Superior temporal gyrus (tissue), 1 donor: ENCODE measurements around the gene ATPAF2.

Experiments
- DNase-seq: peaks from one replicate; pipeline ENCODE4 v3.0.0-alpha.2; 2016; ENCODE audit errors: extremely low spot score

Gene ATPAF2

DNA sequence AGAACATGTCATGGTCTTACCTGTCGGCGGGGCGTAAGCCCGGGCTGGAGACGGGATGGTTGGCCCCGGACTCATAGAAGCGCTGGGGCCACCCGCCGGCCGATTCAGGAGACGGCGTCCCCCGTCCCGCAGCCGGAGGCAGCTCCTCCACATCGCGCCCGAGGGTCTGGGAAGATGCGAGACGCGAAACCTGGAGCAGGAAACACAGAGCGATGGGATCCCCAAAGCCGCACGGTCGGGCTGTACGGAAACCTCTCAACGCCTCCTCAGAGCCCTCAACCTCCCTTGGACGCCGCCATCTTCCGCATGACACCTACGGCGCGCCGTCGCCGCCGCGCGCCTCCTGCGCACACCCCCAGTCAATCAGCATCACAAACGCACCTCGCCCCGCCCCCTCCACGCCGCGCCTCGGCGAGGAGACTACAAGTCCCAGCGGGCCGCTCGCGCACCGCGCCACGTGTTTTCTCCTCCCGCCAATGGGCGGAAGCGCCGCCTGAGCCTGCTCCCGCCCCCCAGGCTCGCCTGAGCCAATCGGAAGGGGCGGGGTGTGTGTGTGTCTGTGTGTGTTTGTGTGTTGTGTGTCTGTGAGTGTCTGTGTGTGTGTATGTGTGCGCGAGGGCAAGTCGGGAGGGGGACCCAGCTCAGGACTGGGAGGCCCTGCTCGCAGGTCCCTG, at the start of gene ATPAF2, which contains the start of gene GID4:
TSS of gene ATPAF2 (minus strand) at position 308 of the 674 bp plus-strand sequence. CDS start at position 153, 155 bp downstream.
TSS of gene GID4 (plus strand) at position 548 of the 674 bp plus-strand sequence. CDS start at position 605, 57 bp downstream.
- peak; percentile 99 for DNase-seq

DNA sequence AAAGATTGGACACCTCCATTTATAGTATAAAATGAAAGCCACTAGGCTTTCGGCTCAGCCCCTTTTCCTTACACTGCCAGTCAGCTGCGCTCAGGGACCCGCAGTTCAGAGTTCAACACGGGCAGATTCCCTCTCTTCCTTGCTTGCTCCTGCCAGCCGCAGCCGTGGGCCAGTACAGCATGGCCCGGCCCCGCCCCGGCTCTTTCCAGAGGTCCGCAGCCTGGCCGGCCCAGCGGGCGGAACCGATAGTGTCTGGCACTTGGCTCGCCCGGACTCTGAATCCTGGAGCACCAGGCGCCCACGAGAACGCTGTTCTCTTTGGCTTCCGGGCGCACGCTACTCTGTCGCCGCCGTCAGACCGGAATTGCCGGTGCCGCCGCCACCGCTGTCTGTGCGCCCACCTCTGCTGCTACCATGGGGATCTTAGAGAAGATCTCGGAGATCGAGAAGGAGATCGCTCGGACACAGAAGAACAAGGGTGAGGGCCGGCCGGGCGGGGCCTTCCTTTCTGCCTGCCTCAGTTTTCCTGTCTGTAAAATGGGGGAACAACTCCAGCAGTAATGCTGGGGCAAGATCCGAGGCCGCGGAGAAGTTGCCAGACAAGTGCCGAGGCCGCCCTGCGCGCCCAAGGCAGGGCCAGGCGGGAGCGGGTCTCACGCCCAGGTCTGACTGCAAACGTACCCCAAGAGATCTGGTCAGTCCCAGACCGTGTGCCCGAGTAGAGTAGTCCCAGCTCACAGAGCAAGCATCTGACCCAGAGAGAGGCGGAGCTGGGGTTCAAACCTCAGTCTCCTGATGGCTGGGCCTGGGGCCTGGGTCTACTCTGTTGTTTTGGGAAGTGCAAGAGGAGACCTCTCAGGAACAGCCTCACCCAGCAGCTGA, 48.9 kb upstream of the ATPAF2 start, which contains the start of gene DRG2:
TSS of gene DRG2 (plus strand) at position 339 of the 882 bp plus-strand sequence. CDS start at position 415, 76 bp downstream.
- peak; percentile 92 for DNase-seq

DNA sequence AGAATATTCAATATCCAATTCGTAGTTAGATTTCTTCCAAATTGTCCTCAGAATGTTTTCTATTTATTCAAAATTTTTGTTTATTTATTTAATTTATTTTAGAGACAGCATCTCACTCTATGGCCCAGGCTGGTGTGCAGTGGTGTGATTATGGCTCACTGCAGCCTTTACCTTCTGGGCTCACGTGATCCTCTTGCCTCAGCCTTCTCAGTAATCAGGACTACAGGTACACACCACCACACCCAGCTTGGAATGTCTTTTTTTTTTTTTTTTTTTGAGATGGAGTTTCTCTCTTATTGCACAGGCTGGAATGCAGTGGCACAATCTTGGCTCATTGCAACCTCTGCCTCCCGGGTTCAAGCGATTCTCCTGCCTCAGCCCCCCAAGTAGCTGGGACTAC, 45.3 kb upstream of the ATPAF2 start:
- no peak for DNase-seq

DNA sequence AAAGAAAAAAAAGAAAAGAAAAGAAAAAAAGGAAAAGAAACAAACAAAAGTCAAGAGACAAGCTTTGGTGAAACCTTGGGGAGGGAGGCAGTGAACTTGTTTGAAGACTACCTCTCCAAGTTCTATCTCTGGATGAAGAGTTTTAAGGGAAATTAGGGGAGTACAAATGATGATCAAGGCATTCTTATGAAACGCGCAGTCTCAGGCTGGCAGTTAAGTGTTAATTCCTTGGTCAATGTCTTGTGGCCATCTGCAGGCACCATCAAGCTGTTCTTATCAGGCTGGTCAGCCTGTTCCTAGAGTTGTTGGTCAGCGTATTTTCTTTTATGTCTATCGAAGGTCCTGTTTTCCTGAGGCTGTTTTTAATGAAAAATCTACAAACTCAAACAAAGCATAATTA, 40.6 kb upstream of the ATPAF2 start:
- DNase-seq: no peak

DNA sequence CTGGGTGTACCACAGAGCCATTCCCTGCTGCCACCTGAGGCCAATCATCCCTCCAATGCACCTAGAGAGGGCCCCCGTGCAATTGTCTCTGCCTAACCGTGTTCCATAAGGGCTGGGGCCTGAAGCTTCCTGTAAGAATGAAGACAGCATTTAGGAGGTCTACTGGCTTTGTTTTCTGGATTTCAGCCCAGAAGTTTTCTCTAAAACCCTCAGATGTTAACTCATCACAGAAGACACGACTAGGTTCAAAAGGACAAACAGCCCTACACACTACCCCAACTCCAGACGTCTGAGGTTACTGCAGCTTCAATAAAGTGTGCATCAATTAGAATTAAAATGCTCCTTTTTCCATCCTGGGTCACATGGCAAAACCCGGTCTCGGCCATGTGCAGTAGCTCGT, 38.0 kb upstream of the ATPAF2 start:
- no peak for DNase-seq

DNA sequence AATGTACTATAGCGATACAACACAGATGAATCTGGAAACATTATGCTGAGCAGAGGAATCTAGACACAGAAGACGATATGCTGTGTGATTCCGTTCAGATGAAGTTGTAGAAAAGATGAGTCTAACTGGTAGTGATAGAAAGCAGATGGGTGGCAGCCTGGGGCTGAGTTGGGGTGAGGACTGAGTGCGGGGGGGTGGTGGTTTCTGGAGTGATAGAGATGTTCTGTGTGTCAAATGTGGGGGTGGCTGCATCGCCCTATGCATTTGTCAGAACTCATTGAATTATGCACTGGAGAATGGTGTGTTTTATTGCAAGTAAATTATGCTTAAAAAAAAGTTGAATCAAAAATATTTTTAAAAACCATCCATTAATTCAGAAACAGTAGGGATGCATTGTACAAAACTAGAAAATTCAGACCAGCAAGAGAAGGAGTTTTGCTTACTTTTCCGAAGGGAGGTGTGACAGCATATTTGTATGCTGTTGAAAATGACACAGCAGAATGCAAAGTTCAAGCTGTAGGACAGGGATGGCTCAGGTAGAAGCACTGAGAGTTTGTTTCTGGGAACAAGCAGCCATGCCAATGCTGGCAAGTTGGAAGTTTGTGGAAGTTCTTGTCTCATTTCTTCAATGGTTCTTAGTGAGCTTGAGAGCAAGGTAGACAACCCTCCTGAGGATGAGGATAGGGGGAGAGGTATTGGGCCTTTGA, 35.8 kb upstream of the ATPAF2 start:
- no peak for DNase-seq

DNA sequence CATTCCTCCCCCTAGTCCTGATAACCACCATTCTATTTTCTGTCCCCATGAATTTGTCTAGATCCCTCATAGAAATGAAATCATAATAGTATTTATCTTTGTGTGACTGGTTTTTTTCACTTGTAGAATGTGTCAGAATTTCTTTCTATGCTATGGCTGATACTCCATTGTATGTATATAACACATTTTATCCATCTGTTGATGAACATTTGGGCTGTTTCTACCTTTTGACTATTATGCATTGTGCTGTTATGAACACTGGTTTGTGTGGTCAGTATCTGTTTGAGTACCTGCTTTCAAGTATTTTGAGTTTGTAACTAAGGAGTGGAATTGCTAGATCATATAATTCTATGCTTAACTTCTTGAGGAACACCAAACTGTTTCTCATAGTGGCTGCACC, 32.8 kb upstream of the ATPAF2 start:
- DNase-seq: no peak

DNA sequence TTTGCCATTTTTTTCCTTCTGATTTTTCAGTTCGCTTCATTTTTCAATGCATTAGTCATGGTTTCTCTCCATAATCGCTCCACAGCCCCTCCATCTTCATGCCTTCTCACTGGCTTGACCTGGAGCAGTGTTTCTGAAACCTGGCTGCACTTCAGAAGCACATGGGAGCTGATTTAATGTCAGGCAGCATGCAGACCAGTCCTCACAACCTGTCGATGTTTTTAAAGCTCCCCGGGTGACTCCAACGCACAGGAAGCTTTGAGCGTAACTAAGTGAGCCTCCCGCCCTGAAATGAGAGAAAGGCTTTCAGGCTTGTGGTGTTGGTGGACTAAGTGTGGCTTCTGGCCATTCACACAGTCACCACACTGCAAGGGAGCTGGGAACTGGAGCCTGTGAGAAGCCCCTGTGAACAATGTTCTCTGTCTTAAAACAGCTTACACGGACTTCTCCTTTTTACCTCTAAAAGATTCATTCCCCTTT, 31.9 kb upstream of the ATPAF2 start:
- no peak for DNase-seq

DNA sequence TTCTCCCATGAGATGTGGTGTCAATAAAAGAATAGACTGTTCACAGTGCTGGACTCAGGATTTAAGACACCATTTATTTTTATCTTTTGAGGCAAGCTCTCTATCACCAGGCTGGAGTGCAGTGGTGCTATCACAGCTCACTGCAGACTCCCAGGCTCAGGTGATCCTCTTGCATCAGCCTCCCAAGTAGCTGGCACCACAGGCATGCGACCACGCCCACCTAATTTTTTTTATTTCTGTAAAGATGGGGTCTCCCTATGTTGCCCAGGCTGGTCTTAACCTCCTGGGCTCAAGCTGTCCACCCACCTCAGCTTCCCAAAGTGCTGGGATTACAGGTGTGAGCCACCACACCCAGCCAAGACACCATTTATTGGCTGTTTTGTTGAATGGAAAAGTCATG, 30.1 kb upstream of the ATPAF2 start:
- DNase-seq: no peak

DNA sequence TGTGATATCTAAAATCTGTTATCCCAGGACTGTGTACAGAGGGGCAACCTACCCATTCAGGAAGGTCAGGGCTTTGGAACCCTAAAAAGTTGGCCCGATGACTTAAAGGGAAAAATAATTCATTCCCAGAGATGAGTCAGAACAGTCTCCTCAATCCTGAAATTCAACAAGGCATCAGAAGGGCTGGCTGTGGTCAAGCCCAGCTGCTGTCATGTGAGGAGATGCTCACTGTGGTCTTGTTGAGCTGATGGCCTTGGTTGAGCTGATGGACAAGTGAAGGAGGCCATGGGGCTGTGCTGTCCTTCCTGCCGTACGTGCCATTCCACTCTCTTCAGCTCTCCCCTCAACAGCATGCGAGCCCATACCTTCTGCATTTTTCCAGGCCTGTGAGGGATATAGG, 27.9 kb upstream of the ATPAF2 start:
- no peak for DNase-seq

DNA sequence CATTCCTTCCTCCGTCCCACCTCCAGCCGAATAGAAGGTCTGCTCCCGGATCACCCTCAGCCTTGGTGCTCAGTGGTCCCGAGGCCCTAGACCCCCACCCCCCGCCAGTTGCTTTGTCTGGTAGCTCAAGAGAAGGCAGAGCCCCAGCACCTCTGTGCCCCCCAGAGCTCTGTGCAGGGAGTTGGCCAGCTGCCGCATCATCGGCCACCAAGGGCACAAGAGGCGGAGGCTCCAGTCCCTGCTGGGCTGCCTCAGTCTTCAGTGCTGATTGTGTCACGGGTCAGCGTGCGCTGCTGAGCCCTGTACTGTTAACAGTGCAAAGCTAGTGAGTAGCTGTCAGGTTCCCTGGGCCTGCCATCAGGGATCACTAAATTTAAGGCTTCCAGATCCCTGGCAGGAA, 26.6 kb upstream of the ATPAF2 start:
- no peak for DNase-seq

DNA sequence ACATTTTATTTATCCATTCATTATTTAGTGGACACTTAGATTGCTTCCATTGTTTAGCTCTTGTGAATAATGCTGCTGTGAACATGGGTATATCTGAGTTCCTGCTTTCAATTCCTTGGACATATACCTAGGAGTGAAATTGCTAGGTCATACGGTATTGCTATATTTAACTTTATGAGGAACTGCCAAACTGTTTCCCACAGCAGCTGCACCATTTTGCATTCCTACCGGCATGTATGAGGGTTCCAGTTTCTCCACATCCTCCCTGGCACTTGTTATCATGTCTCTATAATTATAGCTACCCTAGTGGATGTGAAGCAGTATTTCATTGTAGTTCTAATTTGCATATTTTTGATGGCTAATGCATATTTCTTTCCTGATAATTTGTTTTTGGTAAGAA, 25.1 kb upstream of the ATPAF2 start:
- no peak for DNase-seq

DNA sequence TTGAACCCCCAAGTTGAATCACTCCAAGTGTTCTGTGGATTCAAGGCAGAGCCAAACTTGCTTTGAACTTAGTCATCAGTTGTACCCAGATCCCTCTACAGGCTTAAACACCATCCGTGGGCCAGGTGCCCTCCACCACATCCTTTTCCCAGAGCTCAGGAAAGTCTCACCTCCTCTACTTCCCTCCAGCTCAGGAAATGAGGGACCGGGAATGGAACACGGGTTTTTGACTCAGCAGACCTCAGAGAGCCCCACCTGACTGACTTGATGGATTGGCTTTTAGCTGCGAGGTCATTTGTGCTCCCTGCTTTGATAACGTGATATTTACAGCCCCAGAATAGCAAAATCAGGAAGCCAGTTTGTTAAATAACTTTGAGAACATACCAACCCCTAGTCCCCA, 20.3 kb upstream of the ATPAF2 start:
- no peak for DNase-seq

DNA sequence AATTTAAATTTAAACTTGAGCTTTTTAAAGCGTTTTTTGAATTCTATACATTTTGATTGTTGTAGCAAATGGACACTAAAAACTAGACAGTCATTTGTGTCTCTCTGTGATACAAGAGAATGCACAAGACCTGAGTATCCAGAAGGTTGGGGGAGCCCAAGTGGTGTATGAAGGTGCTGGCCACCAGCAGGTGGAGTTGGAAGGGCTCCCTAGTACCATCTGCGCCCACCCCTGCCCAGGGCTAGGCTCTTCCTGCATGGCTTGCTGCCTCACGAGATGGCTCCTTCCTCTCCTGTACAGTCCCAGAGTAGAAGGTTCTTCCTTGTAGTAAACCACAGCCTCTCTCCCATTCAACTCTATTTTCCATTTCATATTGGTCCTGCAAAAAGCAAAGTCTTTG, 17.2 kb upstream of the ATPAF2 start:
- no peak for DNase-seq

DNA sequence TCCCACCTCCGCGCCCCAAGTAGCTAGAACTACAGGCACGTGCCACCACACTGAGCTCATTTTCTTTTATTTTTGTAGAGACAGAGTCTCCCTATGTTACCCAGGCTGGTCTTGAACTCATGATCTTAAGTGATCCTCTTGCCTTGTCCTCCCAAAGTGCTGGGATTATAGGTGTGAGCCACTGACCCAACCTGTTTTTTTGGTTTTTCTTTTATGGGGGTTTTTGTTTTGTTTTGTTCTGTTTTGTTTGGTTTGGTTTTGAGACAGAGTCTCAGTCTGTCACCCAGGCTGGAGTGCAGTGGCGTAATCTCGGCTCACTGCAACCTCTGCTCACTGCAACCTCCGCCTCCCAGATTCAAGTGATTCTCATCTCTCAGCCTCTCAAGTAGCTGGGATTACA, 16.6 kb upstream of the ATPAF2 start:
- no peak for DNase-seq

DNA sequence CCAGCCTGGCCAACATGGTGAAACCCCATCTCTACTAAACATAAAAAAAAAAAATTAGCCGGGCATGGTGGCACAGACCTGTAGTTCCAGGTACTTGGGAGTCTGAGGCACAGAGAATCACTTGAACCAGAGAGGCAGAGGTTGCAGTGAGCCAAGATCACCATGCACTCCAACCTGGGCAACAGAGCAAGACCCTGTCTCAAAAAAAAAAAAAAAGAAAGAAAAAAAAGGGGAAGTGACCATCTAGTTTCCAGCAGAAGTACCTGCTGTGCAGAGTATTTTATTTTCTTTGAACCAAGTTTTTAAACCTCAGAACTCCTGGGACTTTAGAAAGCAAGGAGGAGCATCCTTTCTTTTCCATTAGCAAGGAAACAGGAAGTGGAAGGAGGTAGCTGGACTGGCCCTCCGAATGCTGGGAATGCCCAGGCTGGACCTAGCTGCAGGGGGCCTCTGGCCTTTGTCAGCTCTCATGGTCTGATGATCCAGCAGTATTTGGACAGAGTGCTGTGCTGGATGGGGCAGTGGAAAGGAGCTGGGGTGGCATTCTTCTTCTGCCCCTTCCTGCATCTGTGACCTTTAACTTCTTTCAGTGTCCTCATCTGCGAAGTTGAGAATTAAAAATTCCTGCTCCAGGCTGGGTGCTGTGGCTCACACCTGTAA, 6.9 kb upstream of the ATPAF2 start:
- DNase-seq: no peak

DNA sequence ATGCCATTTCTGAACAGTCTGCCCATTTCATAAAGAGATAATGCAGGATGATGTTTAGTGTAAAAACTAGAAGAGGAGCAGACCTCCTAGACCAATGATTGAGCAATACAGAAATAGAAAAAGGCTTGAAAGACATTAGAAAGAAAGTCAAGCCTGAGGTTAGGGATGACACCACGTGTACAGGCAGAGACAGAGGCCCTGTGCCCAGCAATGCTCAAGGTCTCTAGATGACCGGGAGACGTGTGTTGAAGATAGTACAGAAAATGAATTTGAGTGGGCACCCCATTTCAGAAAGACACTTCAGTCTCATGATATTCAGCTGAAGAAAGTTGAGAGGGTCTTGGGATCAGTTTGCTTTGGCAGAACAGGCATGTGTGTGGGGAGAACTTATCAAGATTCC, 5.6 kb upstream of the ATPAF2 start:
- DNase-seq: no peak

DNA sequence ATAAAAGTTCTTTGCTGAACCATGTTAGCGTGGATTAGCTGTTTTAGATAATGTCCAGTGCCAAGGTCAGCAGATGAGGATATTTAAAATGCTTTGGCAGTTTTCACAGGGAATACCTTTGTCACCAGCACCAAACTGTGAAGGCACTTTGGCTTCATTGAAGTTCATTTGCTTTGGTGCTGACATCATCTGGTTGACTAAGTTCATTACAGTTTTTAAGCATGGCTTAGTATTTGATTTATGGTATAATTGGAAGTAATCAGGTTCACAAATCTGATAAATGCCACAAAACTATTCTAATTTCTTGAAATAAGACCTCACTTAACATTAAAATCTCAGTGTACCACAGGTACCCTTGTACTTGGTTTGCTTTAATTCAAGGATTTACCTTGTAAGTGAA, 4.5 kb upstream of the ATPAF2 start:
- peak; percentile 70 for DNase-seq

DNA sequence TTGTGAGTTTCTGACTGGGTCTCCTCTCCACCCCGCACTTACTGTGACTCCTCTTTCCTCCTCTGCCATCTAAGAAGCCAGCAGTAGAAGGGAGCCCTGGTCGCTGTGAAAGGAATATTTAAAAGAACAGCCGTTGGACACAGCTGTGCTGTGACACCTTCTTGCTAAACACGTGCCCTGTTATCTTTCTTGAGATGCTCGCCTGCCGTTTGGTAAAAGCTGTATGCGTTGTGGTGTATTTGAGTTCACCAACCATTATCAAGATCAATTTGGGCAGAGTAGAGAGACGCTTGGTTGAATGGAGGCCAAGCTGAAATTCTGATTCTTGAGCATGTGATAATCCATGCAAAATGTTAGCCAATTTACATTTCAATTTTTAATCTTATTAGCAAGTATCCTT, 4.0 kb upstream of the ATPAF2 start:
- no peak for DNase-seq

DNA sequence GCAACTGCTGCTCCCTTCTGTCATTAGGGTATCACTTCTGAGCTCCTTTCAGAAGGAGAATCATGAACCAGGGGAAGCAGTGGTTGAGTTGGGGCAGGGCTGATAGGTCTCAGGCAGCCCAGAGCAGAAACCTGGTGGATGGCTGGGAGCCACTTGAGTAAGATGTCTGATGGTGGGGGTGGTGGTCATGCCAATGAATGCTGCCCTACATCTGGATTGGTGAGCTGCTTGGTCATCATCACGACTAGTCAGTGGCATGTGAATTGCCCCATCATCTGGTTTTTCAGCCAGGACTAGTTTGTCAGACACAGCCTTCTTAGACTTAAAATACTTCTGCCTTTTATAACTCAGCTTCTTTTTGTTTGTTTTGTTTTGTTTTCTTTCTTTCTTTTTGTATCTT, 2.8 kb upstream of the ATPAF2 start:
- no peak for DNase-seq

DNA sequence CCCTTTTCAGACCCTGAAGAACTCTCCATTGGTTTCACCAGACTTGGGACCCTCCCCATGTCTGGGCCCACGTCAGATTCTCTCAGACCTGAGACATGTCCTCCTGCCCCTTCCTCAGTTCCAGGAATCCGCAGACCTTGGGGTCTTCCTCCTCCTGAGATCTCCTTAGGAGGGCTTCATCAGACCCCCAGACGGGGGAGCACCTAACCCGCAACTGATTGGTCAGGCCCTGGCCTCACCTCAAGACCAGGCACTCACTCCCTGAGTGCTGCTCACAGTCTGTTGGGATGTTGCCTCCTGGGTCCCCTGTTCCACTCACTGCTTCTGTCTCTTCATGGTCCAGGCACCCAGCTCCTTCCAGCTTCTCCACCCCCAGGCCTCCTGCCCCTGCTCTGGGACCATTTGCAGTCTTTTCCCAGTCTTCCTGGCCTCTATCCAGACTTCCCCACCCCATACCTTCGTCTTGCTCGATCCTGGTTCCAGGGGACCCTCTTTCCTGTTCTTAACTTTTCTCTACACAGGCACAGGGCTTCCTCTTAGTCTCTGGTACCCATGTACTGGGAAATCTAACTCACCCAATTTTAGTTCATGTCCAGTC, 1.4 kb upstream of the ATPAF2 start:
- DNase-seq: no peak
